H9 (cell line): Measurements from ENCODE around the gene A2ML1. TPM values are rescaled to one million over a fixed set of nuclear protein-coding genes. Genes with fewer than 3 reads are reported as not detected.

Source experiments
- DNase-seq: peaks from one replicate; pipeline ENCODE4 v3.0.0-alpha.2; 2017
- H2AFZ ChIP-seq: one replicate; pipeline ENCODE4 v1.6.1; 2013; ENCODE audit warnings: mild to moderate bottlenecking, low read length, control low read depth, moderate library complexity
- H2AK5ac ChIP-seq: 2 replicates; pipeline ENCODE4 v1.6.1; 2013; ENCODE audit warnings: low read length, control low read depth, mixed read lengths; ENCODE audit not compliant: insufficient read length
- H2BK120ac ChIP-seq: one replicate; pipeline ENCODE4 v1.6.1; 2013; ENCODE audit warnings: low read depth, mild to moderate bottlenecking, low read length, control low read depth, inconsistent platforms; ENCODE audit not compliant: poor library complexity, severe bottlenecking
- H2BK12ac ChIP-seq: 2 replicates; pipeline ENCODE4 v1.6.1; 2013; ENCODE audit warnings: low read length, control low read depth, mixed read lengths, low read depth; ENCODE audit not compliant: insufficient read length
- H2BK15ac ChIP-seq: 2 replicates; pipeline ENCODE4 v1.6.1; 2013; ENCODE audit warnings: low read depth, low read length, control low read depth
- H2BK20ac ChIP-seq: one replicate; pipeline ENCODE4 v1.6.1; 2013; ENCODE audit warnings: low read depth, mild to moderate bottlenecking, low read length, control low read depth, inconsistent platforms; ENCODE audit not compliant: poor library complexity, severe bottlenecking
- H2BK5ac ChIP-seq: 2 replicates; pipeline ENCODE4 v1.6.1; 2013; ENCODE audit warnings: low read length, control low read depth, mixed read lengths; ENCODE audit not compliant: insufficient read length
- H3K14ac ChIP-seq: 2 replicates; pipeline ENCODE4 v1.6.1; 2013; ENCODE audit warnings: low read length, control low read depth; ENCODE audit not compliant: insufficient read depth
- H3K18ac ChIP-seq: 2 replicates; pipeline ENCODE4 v1.6.1; 2013; ENCODE audit warnings: low read depth, mild to moderate bottlenecking, mixed read lengths, low read length, control low read depth; ENCODE audit not compliant: insufficient read length
- H3K23ac ChIP-seq: 2 replicates; pipeline ENCODE4 v1.6.1; 2013; ENCODE audit warnings: low read length, control low read depth, mixed read lengths, low read depth; ENCODE audit not compliant: insufficient read length
- H3K23me2 ChIP-seq: 2 replicates; pipeline ENCODE4 v1.6.1; 2013; ENCODE audit warnings: low read depth, mild to moderate bottlenecking, mixed read lengths, low read length, control low read depth; ENCODE audit not compliant: insufficient read length, poor library complexity, severe bottlenecking
- H3K27ac ChIP-seq: 2 replicates; pipeline ENCODE4 v1.5.1; 2013; ENCODE audit warnings: low read length, control low read depth, mixed read lengths, low read depth; ENCODE audit not compliant: insufficient read length
- H3K27me3 ChIP-seq: 2 replicates; pipeline ENCODE4 v1.6.1; 2013; ENCODE audit warnings: low read length, control low read depth, inconsistent platforms; ENCODE audit not compliant: insufficient read depth
- H3K4ac ChIP-seq: 2 replicates; pipeline ENCODE4 v1.6.1; 2013; ENCODE audit warnings: low read depth, mild to moderate bottlenecking, control low read depth, inconsistent platforms, low read length, moderate library complexity
- H3K4me1 ChIP-seq: 2 replicates; pipeline ENCODE4 v1.6.1; 2013; ENCODE audit warnings: low read length, control low read depth, inconsistent platforms; ENCODE audit not compliant: insufficient read depth
- H3K4me2 ChIP-seq: 2 replicates; pipeline ENCODE4 v1.6.1; 2013; ENCODE audit warnings: low read length, control low read depth, mixed read lengths; ENCODE audit not compliant: insufficient read length, insufficient read depth
- H3K56ac ChIP-seq: 2 replicates; pipeline ENCODE4 v1.6.1; 2013; ENCODE audit warnings: low read depth, mild to moderate bottlenecking, mixed read lengths, low read length, control low read depth; ENCODE audit not compliant: insufficient read length
- H3K79me1 ChIP-seq: 2 replicates; pipeline ENCODE4 v1.6.1; 2013; ENCODE audit warnings: low read depth, mild to moderate bottlenecking, moderate library complexity, low read length, control low read depth, inconsistent platforms; ENCODE audit not compliant: insufficient read depth, poor library complexity, severe bottlenecking
- H3K79me2 ChIP-seq: 2 replicates; pipeline ENCODE4 v1.6.1; 2013; ENCODE audit warnings: low read length, control low read depth, inconsistent platforms; ENCODE audit not compliant: insufficient read depth
- H3K9ac ChIP-seq: 2 replicates; pipeline ENCODE4 v1.6.1; 2013; ENCODE audit warnings: low read length, control low read depth, mixed read lengths; ENCODE audit not compliant: insufficient read length; ENCODE audit errors: extremely low read depth
- H3K9me3 ChIP-seq: one replicate; pipeline ENCODE4 v1.6.1; 2013; ENCODE audit warnings: low read depth, low read length, inconsistent platforms; ENCODE audit not compliant: control insufficient read depth
- H3T11ph ChIP-seq: one replicate; pipeline ENCODE4 v1.6.1; 2013; ENCODE audit warnings: mild to moderate bottlenecking, low read length, control low read depth, inconsistent platforms
- H4K20me1 ChIP-seq: one replicate; pipeline ENCODE4 v1.6.1; 2013; ENCODE audit not compliant: control insufficient read depth, insufficient read length, insufficient read depth
- H4K5ac ChIP-seq: 2 replicates; pipeline ENCODE4 v1.6.1; 2013; ENCODE audit warnings: low read depth, mild to moderate bottlenecking, mixed read lengths, low read length, control low read depth; ENCODE audit not compliant: insufficient read length
- H4K8ac ChIP-seq: replicated peaks from 2 replicates; pipeline ENCODE4 v1.6.1; 2013; ENCODE audit warnings: low read length, control low read depth, mixed read lengths, low read depth; ENCODE audit not compliant: insufficient read length
- H4K91ac ChIP-seq: 2 replicates; pipeline ENCODE4 v1.6.1; 2013; ENCODE audit warnings: low read depth, mild to moderate bottlenecking, moderate library complexity, mixed read lengths, low read length, control low read depth; ENCODE audit not compliant: insufficient read length
- H3K27ac Mint-ChIP-seq, 3 experiments: 2 replicates in 2 of 3; 3 replicates in 1 of 3; pipeline ENCODE4 v1.8.0; 2020 to 2021; ENCODE audit warnings: mixed read lengths in 3 of 3, mild to moderate bottlenecking in 1 of 3, moderate library complexity in 1 of 3
- H3K27me3 Mint-ChIP-seq: 2 replicates; pipeline ENCODE4 v1.8.0; 2021; ENCODE audit warnings: low read depth, mild to moderate bottlenecking, moderate library complexity, mixed read lengths
- H3K36me3 Mint-ChIP-seq, 3 experiments: 2 replicates in 2 of 3; 3 replicates in 1 of 3; pipeline ENCODE4 v1.8.0; 2020 to 2021; ENCODE audit warnings: low read depth in 3 of 3, mixed read lengths in 3 of 3; ENCODE audit not compliant: insufficient read depth in 1 of 3
- H3K4me1 Mint-ChIP-seq, 2 experiments: 2 replicates each; pipeline ENCODE4 v1.8.0; 2020; ENCODE audit warnings: mixed read lengths in 2 of 2
- H3K4me3 Mint-ChIP-seq, 2 experiments: 2 replicates in 1 of 2; 3 replicates in 1 of 2; pipeline ENCODE4 v1.8.0; 2020 to 2021; ENCODE audit warnings: mild to moderate bottlenecking in 2 of 2, mixed read lengths in 2 of 2, moderate library complexity in 1 of 2
- H3K9me3 Mint-ChIP-seq, 2 experiments: 2 replicates in 1 of 2; 3 replicates in 1 of 2; pipeline ENCODE4 v1.8.0; 2020; ENCODE audit warnings: mild to moderate bottlenecking in 2 of 2, mixed read lengths in 2 of 2, moderate library complexity in 1 of 2
- total RNA-seq: library from RNA; stranded (reverse); gene quantifications from 2 replicates; pipeline ENCODE4 v1.2.1, GENCODE V29; 2021
- TF ChIP-seq, protein P1 (sequence below): fragments of 200-600 bp; sonication (generic); conservative IDR thresholded peaks from 3 replicates; pipeline ENCODE4 v1.8.0; 2021; ENCODE audit warnings: antibody characterized with exemption, mild to moderate bottlenecking

A2ML1 gene
- total RNA-seq, 1 experiment from 2014 or later, result 2.8 TPM

DNA sequence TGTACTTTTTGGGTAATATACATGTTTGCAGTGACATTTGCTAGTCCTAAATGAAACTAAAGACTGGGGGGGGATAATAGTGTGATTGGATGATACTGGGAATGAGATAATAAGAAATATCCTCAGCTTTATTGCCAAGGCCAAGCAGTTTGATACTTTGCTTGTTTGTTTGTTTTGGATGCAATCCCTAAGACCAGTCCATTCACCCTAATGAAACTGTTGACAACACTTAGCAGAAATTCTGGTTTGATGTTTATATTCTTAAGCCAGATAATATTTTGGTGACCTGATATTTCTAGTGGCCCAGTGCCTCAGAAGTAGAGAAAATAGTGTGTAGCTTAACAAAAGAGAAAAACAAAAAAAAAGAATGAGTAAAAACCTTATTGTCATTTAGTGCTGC lies 93.7 kb downstream of the A2ML1 start:
- Mint-ChIP-seq H3K4me3 (no peak overlapping the region), H3K4me1 (peaks cover 36 to 41% of the 10 kb centered on the region in 2 experiments), H3K27ac (no peak overlapping the region), H3K9me3 (peaks cover 0 to 3% of the 10 kb centered on the region in 2 experiments; a peak in 1 of 5 replicates), H3K27me3 (no peaks in the 10 kb centered on the region), H3K36me3 (peaks cover 22 to 28% (median 26%) of the 10 kb centered on the region in 3 experiments; a peak in 6 of 7 replicates)
- Histone ChIP-seq H3K56ac (no peak overlapping the region), H3K18ac (no peak overlapping the region), H3K4me2 (peak overlapping the region; percentile 91), H3K27me3 (no peaks in the 10 kb centered on the region), H3K4ac (no peak overlapping the region), H2BK15ac (no peak overlapping the region), H4K91ac (no peak overlapping the region), H4K20me1 (no peaks in the 10 kb centered on the region), H3K23me2 (peaks cover 5% of the 10 kb centered on the region), H2BK12ac (no peak overlapping the region), H3K4me1 (peaks cover 2% of the 10 kb centered on the region; the same call in 1 of the 2 replicates), H3K9me3 (no peaks in the 10 kb centered on the region), H3K23ac (no peak overlapping the region), H3K79me2 (peaks cover 51% of the 10 kb centered on the region), H2BK20ac (no peak overlapping the region), H2BK120ac (no peak overlapping the region), H3K27ac (peak overlapping the region; percentile 51), H4K5ac (no peak overlapping the region), H2AK5ac (no peak overlapping the region), H3K14ac (no peak overlapping the region), H3K9ac (peak overlapping the region; percentile 96), H2AFZ (no peak overlapping the region), H2BK5ac (no peak overlapping the region), H4K8ac (no peak overlapping the region), H3K79me1 (peaks cover 4% of the 10 kb centered on the region), H3T11ph (no peak overlapping the region)
- TF ChIP-seq, protein P1, sequence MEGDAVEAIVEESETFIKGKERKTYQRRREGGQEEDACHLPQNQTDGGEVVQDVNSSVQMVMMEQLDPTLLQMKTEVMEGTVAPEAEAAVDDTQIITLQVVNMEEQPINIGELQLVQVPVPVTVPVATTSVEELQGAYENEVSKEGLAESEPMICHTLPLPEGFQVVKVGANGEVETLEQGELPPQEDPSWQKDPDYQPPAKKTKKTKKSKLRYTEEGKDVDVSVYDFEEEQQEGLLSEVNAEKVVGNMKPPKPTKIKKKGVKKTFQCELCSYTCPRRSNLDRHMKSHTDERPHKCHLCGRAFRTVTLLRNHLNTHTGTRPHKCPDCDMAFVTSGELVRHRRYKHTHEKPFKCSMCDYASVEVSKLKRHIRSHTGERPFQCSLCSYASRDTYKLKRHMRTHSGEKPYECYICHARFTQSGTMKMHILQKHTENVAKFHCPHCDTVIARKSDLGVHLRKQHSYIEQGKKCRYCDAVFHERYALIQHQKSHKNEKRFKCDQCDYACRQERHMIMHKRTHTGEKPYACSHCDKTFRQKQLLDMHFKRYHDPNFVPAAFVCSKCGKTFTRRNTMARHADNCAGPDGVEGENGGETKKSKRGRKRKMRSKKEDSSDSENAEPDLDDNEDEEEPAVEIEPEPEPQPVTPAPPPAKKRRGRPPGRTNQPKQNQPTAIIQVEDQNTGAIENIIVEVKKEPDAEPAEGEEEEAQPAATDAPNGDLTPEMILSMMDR, result no peak
- no peak for DNase-seq
